Small intestine (tissue), 7 donors: ENCODE measurements around the gene KLHL29. TPM values are rescaled to one million over a fixed set of nuclear protein-coding genes. Genes with fewer than 3 reads are reported as not detected.

Source experiments
- DNase-seq, 2 donors: peaks; one replicate each; pipeline versions ENCODE4 v3.0.0 to v3.0.0-alpha.2; 2013
- FAIRE-seq: peaks from 2 replicates; lab custom pipeline; 2012; peaks lifted over from hg19 to GRCh38; lab: Jason Lieb, UNC
- H3K27ac ChIP-seq, 3 donors: one replicate each; pipeline ENCODE4 v1.5.1; 2013; ENCODE audit warnings: low read length in 2 of 3, mild to moderate bottlenecking in 2 of 3, control low read depth in 1 of 3, inconsistent platforms in 1 of 3, low read depth in 1 of 3, moderate library complexity in 1 of 3
- H3K27me3 ChIP-seq, 3 donors: one replicate each; pipeline ENCODE4 v1.6.1; 2013; ENCODE audit warnings: low read length in 3 of 3, inconsistent platforms in 1 of 3; ENCODE audit not compliant: control insufficient read depth in 3 of 3, insufficient read depth in 3 of 3
- H3K36me3 ChIP-seq, 3 donors: one replicate each; pipeline ENCODE4 v1.6.1; 2013; ENCODE audit warnings: low read length in 3 of 3, inconsistent platforms in 1 of 3, low read depth in 1 of 3, mild to moderate bottlenecking in 1 of 3, moderate library complexity in 1 of 3; ENCODE audit not compliant: control insufficient read depth in 3 of 3, insufficient read depth in 2 of 3
- H3K4me1 ChIP-seq, 3 donors: one replicate each; pipeline ENCODE4 v1.6.1; 2013; ENCODE audit warnings: low read length in 2 of 3, inconsistent platforms in 1 of 3, low read depth in 1 of 3, mild to moderate bottlenecking in 1 of 3, moderate library complexity in 1 of 3; ENCODE audit not compliant: control insufficient read depth in 3 of 3, insufficient read depth in 2 of 3
- H3K4me3 ChIP-seq, 3 donors: one replicate each; pipeline ENCODE4 v1.5.1; 2013; ENCODE audit warnings: low read length in 3 of 3, control low read depth in 1 of 3, inconsistent platforms in 1 of 3, low read depth in 1 of 3, mild to moderate bottlenecking in 1 of 3, moderate library complexity in 1 of 3
- H3K9me3 ChIP-seq, 2 donors: one replicate each; pipeline ENCODE4 v1.6.1; 2013; ENCODE audit warnings: low read depth in 1 of 2, low read length in 1 of 2; ENCODE audit not compliant: control insufficient read depth in 2 of 2, insufficient read depth in 1 of 2
- WGBS, 3 donors: extraction: QIAGEN DNeasy Blood & Tissue Kit; methylation state at CpG; one replicate each; pipeline ENCODE4 v1.1.7; 2013; 5-methylcytosine and 5-hydroxymethylcytosine counted together
- polyA plus RNA-seq, 4 donors: library from polyadenylated mRNA; stranded (reverse) in 3 of 4; unstranded in 1 of 4; fragments of 200-250 nt in 3 of 4; fragments of 120-200 nt in 1 of 4; gene quantifications; one replicate each; pipeline versions ENCODE4 v1.2.1 to v1.2.3, GENCODE V29; 2013
- donor health status: healthy with polysubstance abuse.
- donor health status: control.
- donor health status: control.
- donor health status: Bipolar disorder and iron deficiency.
- donor health status: healthy.

KLHL29 gene
- polyA plus RNA-seq, 4 donors: 0.22 to 2.7 (median 1.4) TPM

DNA sequence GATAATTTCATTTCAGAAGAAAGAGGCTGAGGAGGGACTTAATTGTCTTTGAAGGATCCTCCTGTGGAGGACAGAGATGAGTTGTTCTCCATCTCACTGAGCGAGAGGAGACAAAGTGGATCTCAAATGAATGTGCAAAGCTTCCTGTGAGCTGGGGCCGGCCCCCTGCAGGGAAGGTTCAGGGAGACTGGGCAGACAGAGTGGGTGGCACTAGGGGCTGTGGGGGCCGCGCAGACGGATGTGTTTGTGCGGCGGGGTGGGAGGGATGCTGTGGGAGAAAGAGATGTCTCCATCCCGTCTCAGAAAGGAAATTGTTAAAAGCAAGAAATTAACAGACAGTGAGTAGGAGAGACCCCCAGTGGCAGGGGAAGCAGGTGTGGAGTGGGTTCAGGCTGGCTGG lies 29.1 kb downstream of the KLHL29 start:
- no peak overlapping the region for H3K4me3 ChIP-seq
- 90 to 92% (median 91%) methylated on average over 8 of the region's 8 CpGs for WGBS, 3 donors
- H3K4me1 ChIP-seq: no peaks in the 10 kb centered on the region
- H3K27ac ChIP-seq: no peak overlapping the region
- H3K27me3 ChIP-seq: peaks cover 0 to 3% (median 0%) of the 10 kb centered on the region in 3 donors
- FAIRE-seq: no peak
- peaks cover 0 to 6% (median 0%) of the 10 kb centered on the region in 3 donors for H3K36me3 ChIP-seq
- DNase-seq: no peak
- no peaks in the 10 kb centered on the region for H3K9me3 ChIP-seq

DNA sequence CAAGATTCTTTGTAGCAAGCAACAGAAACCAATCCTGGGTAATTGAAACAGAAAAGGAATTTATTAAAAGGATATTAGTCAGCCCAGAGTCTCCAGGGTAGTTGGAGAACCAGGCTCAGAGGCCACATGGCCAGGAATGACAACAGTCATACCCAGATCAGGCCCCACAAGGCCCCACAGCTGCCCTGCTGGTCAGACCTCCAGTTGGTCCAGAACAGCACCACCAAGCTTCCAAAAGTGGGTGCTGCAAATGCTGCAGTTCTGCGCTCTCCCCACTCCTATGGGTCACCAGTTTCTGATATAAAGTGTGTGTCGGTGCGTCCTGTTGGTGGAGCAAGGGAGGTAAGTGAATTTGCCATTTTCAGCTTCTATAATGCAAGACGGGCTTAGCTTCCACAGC lies 29.9 kb downstream of the KLHL29 start:
- DNase-seq (no peak), FAIRE-seq (no peak)
- 89 to 93% (median 91%) methylated on average over 4 of the region's 4 CpGs for WGBS, 3 donors
- Histone ChIP-seq H3K27me3 (peaks cover 0 to 3% (median 0%) of the 10 kb centered on the region in 3 donors), H3K9me3 (no peaks in the 10 kb centered on the region), H3K36me3 (peaks cover 0 to 8% (median 0%) of the 10 kb centered on the region in 3 donors), H3K4me1 (no peaks in the 10 kb centered on the region), H3K4me3 (no peak overlapping the region), H3K27ac (no peak overlapping the region)

DNA sequence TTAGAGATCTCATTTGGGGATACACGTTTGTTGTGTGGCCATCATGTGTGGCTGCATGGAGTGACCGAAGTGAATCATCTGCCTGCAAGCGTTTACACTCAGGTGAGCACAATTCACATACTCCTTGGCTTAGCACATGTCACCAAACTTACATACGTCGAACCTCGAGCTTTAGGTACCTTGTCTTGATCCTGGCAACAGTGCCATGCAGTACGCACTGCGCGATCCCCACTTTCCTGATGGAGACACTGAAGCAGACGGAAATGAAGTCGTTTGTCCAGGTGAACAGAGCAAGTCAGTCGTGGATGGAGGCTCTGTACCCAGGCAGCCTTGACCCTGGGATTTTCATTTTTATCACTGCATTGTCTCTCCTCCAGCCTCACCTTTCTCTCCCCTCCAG lies 32.3 kb downstream of the KLHL29 start:
- Histone ChIP-seq H3K9me3 (no peaks in the 10 kb centered on the region), H3K4me3 (no peak overlapping the region), H3K27ac (no peak overlapping the region), H3K27me3 (peaks cover 0 to 3% (median 0%) of the 10 kb centered on the region in 3 donors), H3K36me3 (peaks cover 0 to 8% (median 0%) of the 10 kb centered on the region in 3 donors), H3K4me1 (no peaks in the 10 kb centered on the region)
- WGBS, 3 donors: 81 to 90% (median 85%) methylated on average over 12 of the region's 12 CpGs
- DNase-seq (no peak), FAIRE-seq (no peak)

DNA sequence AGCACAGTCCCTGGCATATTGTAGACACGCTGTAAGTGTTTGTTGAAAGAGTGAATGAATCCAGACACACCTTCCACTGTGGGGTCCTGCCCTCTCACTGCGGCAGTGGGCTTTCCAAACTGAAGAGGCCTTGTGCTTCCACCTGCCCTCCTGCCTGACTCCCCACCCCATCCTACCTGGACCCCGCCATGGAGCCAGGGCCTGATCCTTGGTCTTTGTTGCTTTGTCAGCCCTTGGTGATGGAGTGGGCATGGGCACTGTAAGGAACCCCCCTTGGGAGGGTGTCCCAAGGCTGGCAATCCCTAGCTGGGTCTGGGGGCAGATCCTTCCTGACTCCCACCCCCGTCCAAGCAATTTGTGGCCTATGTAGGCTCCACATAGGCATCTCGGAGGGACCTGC lies 33.1 kb downstream of the KLHL29 start:
- no peaks in the 10 kb centered on the region for H3K9me3 ChIP-seq
- no peak overlapping the region for H3K4me3 ChIP-seq
- peaks cover 0 to 8% (median 0%) of the 10 kb centered on the region in 3 donors for H3K36me3 ChIP-seq
- no peak overlapping the region for H3K27ac ChIP-seq
- no peaks in the 10 kb centered on the region for H3K4me1 ChIP-seq
- FAIRE-seq: no peak
- 90 to 96% (median 92%) methylated on average over 5 of the region's 5 CpGs for WGBS, 3 donors
- peaks cover 0 to 3% (median 0%) of the 10 kb centered on the region in 3 donors for H3K27me3 ChIP-seq
- DNase-seq: no peak

DNA sequence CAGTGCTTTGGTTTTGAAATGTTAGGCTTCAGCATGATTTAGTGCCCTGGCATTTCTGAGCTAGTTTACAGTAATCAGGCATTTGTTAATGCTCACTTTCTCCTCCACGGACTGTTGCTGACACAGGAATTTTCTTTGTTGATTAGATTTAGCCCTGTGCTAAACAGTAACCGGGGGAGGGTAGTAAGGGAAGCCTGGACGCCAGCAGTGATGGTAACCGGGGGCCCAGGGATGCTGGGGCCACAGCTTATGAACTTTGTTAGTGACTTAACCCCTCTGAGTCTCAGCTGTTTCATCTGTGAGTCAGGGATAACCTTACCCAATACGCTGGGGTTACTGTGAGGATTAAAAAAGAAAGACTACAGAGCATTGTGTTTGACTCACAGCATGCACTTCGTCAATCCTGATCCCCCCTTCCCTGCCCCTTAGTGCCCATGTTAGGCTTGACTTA lies 33.5 kb downstream of the KLHL29 start:
- no peak for FAIRE-seq
- H3K36me3 ChIP-seq: peaks cover 0 to 8% (median 0%) of the 10 kb centered on the region in 3 donors
- no peaks in the 10 kb centered on the region for H3K9me3 ChIP-seq
- 54 to 60% (median 56%) methylated on average over 6 of the region's 6 CpGs for WGBS, 3 donors
- no peaks in the 10 kb centered on the region for H3K4me1 ChIP-seq
- peaks cover 0 to 3% (median 0%) of the 10 kb centered on the region in 3 donors for H3K27me3 ChIP-seq
- DNase-seq: no peak
- no peak overlapping the region for H3K4me3 ChIP-seq
- H3K27ac ChIP-seq: peak overlapping the region in 1 of 3 donors; percentile 12

DNA sequence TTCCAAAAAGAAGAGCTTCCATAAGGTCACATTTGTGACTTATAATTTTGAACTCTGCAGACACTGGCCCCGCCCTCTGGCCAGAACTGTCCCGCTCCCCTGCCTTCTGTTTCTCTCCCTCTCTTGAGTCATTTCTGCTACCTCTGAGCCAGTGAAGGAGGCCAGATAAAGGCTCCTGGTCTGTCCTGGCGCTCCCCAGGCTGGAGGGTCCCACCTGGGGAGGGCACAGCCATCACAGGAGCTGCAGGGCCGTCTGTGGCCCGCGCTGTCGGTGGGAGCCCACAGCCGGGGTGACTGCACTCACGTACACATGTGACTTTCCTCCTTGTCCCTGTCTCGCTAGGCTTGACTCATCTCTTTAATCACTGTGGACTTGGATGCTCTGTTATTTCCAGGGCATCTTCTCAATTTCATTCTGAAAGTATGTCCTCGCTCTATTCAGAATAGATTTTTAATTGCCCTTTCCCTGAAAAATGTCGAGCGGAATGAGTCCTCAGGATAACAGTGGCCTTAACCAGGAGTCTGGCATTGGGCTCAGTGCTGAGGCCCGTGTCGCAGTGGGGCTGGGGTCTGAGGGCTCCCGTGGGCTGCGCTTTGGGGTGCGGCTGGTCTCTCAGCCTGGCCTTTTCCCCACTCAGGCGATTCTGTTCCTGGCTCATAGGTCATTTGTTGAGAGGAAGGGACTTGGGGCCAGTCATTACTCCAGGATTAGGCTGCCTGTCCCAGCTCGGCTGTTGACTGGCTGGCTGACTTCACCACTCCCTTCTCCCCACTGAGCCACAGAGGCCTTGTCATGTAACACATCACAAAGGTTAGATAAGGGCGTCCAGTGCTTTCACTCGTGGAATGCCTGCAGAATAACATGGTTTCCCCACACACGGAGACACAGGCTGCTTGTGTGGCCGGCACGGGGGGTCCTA lies 34.5 kb downstream of the KLHL29 start:
- Histone ChIP-seq H3K9me3 (no peaks in the 10 kb centered on the region), H3K4me3 (no peak overlapping the region), H3K27me3 (peaks cover 0 to 3% (median 0%) of the 10 kb centered on the region in 3 donors), H3K4me1 (no peaks in the 10 kb centered on the region), H3K27ac (peak overlapping the region in 1 of 3 donors; percentile 40), H3K36me3 (peaks cover 0 to 8% (median 0%) of the 10 kb centered on the region in 3 donors)
- DNase-seq (no peak), FAIRE-seq (no peak)
- 76 to 83% (median 78%) methylated on average over 25 of the region's 25 CpGs for WGBS, 3 donors

DNA sequence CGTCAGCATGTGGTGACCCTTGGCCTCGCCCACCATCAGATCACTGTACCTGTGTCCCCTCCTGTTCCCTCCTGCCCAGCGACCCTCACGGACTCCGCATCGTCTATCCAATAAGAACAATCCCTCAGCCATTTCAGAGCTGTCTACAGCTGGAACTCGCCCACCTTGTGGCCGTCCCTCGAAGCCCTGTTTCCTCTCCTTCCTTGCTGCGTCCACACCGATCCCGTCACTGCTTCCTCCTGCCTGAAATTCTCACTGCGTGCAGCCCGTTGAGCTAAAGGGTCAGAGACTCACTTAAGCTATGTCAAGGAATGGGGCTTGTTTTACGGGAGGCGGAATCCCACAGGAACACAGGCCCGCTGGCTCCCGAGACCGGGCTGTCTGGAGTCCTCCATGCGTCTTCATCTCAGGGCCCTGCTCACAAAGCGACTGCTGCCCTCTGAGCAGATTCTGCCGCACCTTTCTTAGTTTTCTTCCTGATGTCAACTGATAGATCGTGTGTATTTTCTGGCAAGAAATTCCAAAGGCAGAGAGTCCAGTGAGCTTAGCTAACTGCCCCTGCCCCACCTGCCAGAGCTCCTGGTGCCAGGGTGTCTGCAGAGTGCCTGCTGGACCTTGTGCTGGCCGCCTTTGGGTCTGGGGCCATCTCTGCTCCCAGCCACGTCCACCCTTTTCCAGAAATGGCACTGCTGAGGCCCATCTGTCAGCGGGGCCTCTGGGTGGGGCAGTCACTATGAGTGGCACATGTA lies 35.3 kb downstream of the KLHL29 start:
- no peaks in the 10 kb centered on the region for H3K9me3 ChIP-seq
- peaks cover 0 to 3% (median 0%) of the 10 kb centered on the region in 3 donors for H3K27me3 ChIP-seq
- H3K4me3 ChIP-seq: no peak overlapping the region
- peaks cover 0 to 8% (median 0%) of the 10 kb centered on the region in 3 donors for H3K36me3 ChIP-seq
- FAIRE-seq (no peak), DNase-seq (no peak)
- peak overlapping the region in 1 of 3 donors; percentile 40 for H3K27ac ChIP-seq
- WGBS, 3 donors: 86 to 89% (median 89%) methylated on average over 26 of the region's 26 CpGs
- no peaks in the 10 kb centered on the region for H3K4me1 ChIP-seq

DNA sequence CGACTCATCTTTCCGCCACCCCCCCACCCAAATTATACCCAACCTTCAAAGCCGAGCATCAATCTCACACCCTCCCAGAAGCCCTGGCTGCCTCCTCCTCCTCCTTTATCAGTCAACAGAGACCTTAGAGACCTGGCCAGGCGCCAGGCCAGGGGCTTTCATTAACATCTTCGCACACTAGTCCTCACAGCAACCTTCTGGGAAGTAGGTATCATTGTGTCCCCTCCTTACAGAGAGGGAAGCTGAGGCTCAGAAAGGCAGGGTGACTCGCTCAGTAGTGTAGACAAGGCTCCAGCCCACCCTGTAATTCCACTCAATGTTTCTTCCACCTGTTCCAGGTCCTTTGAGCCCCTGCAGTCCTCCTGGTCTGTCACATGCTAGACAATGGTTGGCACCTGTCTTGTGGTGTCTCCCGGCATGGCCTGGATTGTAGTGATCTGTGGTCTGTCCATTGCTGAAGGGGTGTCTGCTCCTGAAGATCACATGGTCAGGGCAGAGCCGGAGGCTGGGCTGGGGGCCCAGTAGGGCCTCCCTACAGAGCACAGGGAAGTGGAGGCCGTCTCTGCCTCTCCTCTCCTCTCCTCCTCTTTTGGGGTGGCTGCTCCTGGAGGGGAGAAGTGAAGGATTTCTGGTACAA lies 36.0 kb downstream of the KLHL29 start:
- H3K27me3 ChIP-seq: peaks cover 0 to 3% (median 0%) of the 10 kb centered on the region in 3 donors
- DNase-seq (no peak), FAIRE-seq (no peak)
- no peak overlapping the region for H3K27ac ChIP-seq
- 73 to 82% (median 79%) methylated on average over 8 to 9 of the region's 9 CpGs for WGBS, 3 donors
- no peaks in the 10 kb centered on the region for H3K4me1 ChIP-seq
- no peak overlapping the region for H3K4me3 ChIP-seq
- peaks cover 0 to 8% (median 0%) of the 10 kb centered on the region in 3 donors for H3K36me3 ChIP-seq
- no peaks in the 10 kb centered on the region for H3K9me3 ChIP-seq
